Liver (tissue), 9 donors: ENCODE measurements around the gene KIRREL3. TPM values are rescaled to one million over a fixed set of nuclear protein-coding genes. Genes with fewer than 3 reads are reported as not detected.
"Not testable (repeated sequence)": the region's sequence is repeated elsewhere in the genome, so short reads cannot be mapped to it uniquely, and the experiment has no call there.

Experiments used
- DNase-seq: peaks from one replicate; pipeline ENCODE4 v3.0.0-alpha.2; 2017; ENCODE audit warnings: low spot score
- H3K27ac ChIP-seq, 2 donors: one replicate each; pipeline ENCODE4 v1.7.0; 2013; ENCODE audit warnings: inconsistent platforms in 2 of 2, low read length in 2 of 2, control low read depth in 1 of 2, low read depth in 1 of 2, mild to moderate bottlenecking in 1 of 2
- H3K27me3 ChIP-seq, 4 donors: one replicate each; pipeline versions ENCODE4 v1.6.1 to v1.7.0; 2013; ENCODE audit warnings: low read length in 3 of 4, inconsistent platforms in 1 of 4, mild to moderate bottlenecking in 1 of 4, moderate library complexity in 1 of 4; ENCODE audit not compliant: control insufficient read depth in 4 of 4, insufficient read depth in 4 of 4
- H3K36me3 ChIP-seq, 4 donors: one replicate each; pipeline versions ENCODE4 v1.6.1 to v1.7.0; 2013; ENCODE audit warnings: low read length in 3 of 4, mild to moderate bottlenecking in 3 of 4, low read depth in 1 of 4, moderate library complexity in 1 of 4; ENCODE audit not compliant: control insufficient read depth in 4 of 4, insufficient read depth in 3 of 4
- H3K4me1 ChIP-seq, 4 donors: one replicate each; pipeline versions ENCODE4 v1.6.1 to v1.7.0; 2013; ENCODE audit warnings: low read length in 3 of 4, mild to moderate bottlenecking in 3 of 4, moderate library complexity in 1 of 4; ENCODE audit not compliant: control insufficient read depth in 4 of 4, insufficient read depth in 4 of 4
- H3K4me3 ChIP-seq, 3 donors: one replicate each; pipeline versions ENCODE4 v1.6.1 to v1.7.0; 2013; ENCODE audit warnings: low read length in 3 of 3, control low read depth in 1 of 3, low read depth in 1 of 3, mild to moderate bottlenecking in 1 of 3
- H3K9ac ChIP-seq, 2 donors: one replicate each; pipeline ENCODE4 v1.7.0; 2013; ENCODE audit warnings: low read length in 2 of 2, mild to moderate bottlenecking in 2 of 2, moderate library complexity in 2 of 2, control low read depth in 1 of 2, low read depth in 1 of 2
- H3K9me3 ChIP-seq, 4 donors: one replicate each; pipeline versions ENCODE4 v1.6.1 to v1.7.0; 2013; ENCODE audit warnings: low read length in 3 of 4; ENCODE audit not compliant: control insufficient read depth in 4 of 4
- FOXA1 ChIP-seq: IDR thresholded peaks from 2 replicates; pipeline ENCODE4 v1.6.1; 2016; ENCODE audit warnings: antibody characterized with exemption
- FOXA2 ChIP-seq: IDR thresholded peaks from 2 replicates; pipeline ENCODE4 v1.6.1; 2016; ENCODE audit warnings: antibody characterized with exemption
- GABPA ChIP-seq, 2 donors: IDR thresholded peaks in 1 of 2; conservative IDR thresholded peaks in 1 of 2; 2 replicates each; pipeline ENCODE4 v1.6.1; 2016; ENCODE audit warnings: antibody characterized with exemption in 2 of 2, mild to moderate bottlenecking in 1 of 2, moderate library complexity in 1 of 2
- HNF4A ChIP-seq, 2 donors: conservative IDR thresholded peaks; 2 replicates each; pipeline ENCODE4 v1.6.1; 2016; ENCODE audit warnings: antibody characterized with exemption in 2 of 2, mild to moderate bottlenecking in 2 of 2
- HNF4G ChIP-seq: IDR thresholded peaks from 2 replicates; pipeline ENCODE4 v1.6.1; 2016; ENCODE audit warnings: antibody characterized with exemption
- RAD21 ChIP-seq, 2 donors: IDR thresholded peaks; 2 replicates each; pipeline ENCODE4 v1.6.1; 2016; ENCODE audit warnings: antibody characterized with exemption in 2 of 2, mild to moderate bottlenecking in 2 of 2
- RXRA ChIP-seq, 2 donors: IDR thresholded peaks; 2 replicates each; pipeline ENCODE4 v1.6.1; 2017 to 2018; ENCODE audit warnings: antibody characterized with exemption in 2 of 2, mild to moderate bottlenecking in 1 of 2
- TAF1 ChIP-seq: conservative IDR thresholded peaks from 2 replicates; pipeline ENCODE4 v1.6.1; 2016; ENCODE audit warnings: antibody characterized with exemption, mild to moderate bottlenecking
- YY1 ChIP-seq: IDR thresholded peaks from 2 replicates; pipeline ENCODE4 v1.6.1; 2016; ENCODE audit warnings: antibody characterized with exemption, mild to moderate bottlenecking
- WGBS: extraction: QIAGEN DNeasy Blood & Tissue Kit; methylation state at CpG from one replicate; pipeline ENCODE4 v1.1.7; 2013; 5-methylcytosine and 5-hydroxymethylcytosine counted together
- polyA plus RNA-seq, 2 donors: library from polyadenylated mRNA; stranded (reverse) in 1 of 2; unstranded in 1 of 2; fragments of 200-250 nt in 1 of 2; fragments of >200 nt in 1 of 2; fragmentation: Nextera tagmentation in 1 of 2; extraction: Ambion mirVana in 1 of 2; gene quantifications; one replicate each; pipeline versions ENCODE4 v1.2.1 to v1.2.3, GENCODE V29; 2013 to 2015
- total RNA-seq, 2 donors: library from RNA; depleted of rRNA; stranded (reverse); fragments of >200 nt; gene quantifications; one replicate each; pipeline ENCODE4 v1.2.3, GENCODE V29; 2014
- TF ChIP-seq, protein P1 (sequence below): IDR thresholded peaks from 2 replicates; pipeline ENCODE4 v1.6.1; 2016; ENCODE audit warnings: antibody characterized with exemption, mild to moderate bottlenecking
- TF ChIP-seq, protein P2 (sequence below): fragments of 150-350 bp; IDR thresholded peaks from 2 replicates; pipeline ENCODE4 v1.5.1; 2017; ENCODE audit warnings: improper control_type of control experiment, low read depth, low read length; ENCODE audit not compliant: missing input control
- TF ChIP-seq, protein P3 (sequence below): IDR thresholded peaks from 2 replicates; pipeline ENCODE4 v1.6.1; 2016; ENCODE audit warnings: antibody characterized with exemption
- TF ChIP-seq, protein P4 (sequence below): IDR thresholded peaks from 2 replicates; pipeline ENCODE4 v1.6.1; 2016; ENCODE audit warnings: antibody characterized with exemption
- TF ChIP-seq, protein P5 (sequence below): IDR thresholded peaks from 2 replicates; pipeline ENCODE4 v1.6.1; 2016; ENCODE audit warnings: antibody characterized with exemption
- donor health status: healthy.
- donor health status: healthy.
- donor health status: healthy.
- donor health status: healthy.
- donor health status: healthy.

KIRREL3 gene
- total and polyA plus RNA-seq, 4 donors, result 0.03 to 0.29 (median 0.08) TPM; not detected in 1

DNA sequence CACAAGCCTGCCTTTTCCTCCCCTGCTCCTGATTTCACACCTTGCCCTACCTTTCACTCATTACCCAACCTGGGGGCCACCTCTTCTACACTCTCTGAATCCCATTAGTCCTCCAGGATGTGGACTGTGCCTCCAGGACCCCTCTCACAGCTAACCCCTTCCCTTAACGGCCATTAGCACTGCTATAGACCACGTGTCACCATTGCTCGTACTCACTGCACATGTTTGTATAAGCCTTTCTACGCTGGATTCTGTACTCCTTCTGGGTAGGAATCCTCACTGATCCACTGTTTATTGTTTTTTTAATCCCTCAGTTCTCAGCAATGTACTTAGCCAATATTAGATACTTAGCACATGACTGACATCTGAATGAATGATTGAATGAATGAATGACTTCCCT lies 40.9 kb downstream of the KIRREL3 start:
- no peak overlapping the region for H3K4me3 ChIP-seq
- 82% methylated on average over 4 of the region's 4 CpGs for WGBS
- no peaks in the 10 kb centered on the region for H3K9me3 ChIP-seq
- H3K36me3 ChIP-seq, result no peaks in the 10 kb centered on the region
- no peaks in the 10 kb centered on the region for H3K4me1 ChIP-seq
- peaks cover 0 to 5% (median 0%) of the 10 kb centered on the region in 4 donors for H3K27me3 ChIP-seq
- no peak for DNase-seq
- H3K27ac ChIP-seq, result no peak overlapping the region
- no peak overlapping the region for H3K9ac ChIP-seq
- TF ChIP-seq FOXA1 (no peak), HNF4G (no peak), GABPA (IDR thresholded peaks at IDR 0.05 in 1 of 2, conservative IDR thresholded peaks at IDR 0.05 in 1 of 2) (no peak), RXRA (IDR thresholded peaks at IDR 0.05) (no peak), RAD21 (IDR thresholded peaks at IDR 0.05) (no peak), TAF1 (no peak), YY1 (no peak), HNF4A (conservative IDR thresholded peaks at IDR 0.05) (no peak), FOXA2 (no peak)
- TF ChIP-seq, protein P1, sequence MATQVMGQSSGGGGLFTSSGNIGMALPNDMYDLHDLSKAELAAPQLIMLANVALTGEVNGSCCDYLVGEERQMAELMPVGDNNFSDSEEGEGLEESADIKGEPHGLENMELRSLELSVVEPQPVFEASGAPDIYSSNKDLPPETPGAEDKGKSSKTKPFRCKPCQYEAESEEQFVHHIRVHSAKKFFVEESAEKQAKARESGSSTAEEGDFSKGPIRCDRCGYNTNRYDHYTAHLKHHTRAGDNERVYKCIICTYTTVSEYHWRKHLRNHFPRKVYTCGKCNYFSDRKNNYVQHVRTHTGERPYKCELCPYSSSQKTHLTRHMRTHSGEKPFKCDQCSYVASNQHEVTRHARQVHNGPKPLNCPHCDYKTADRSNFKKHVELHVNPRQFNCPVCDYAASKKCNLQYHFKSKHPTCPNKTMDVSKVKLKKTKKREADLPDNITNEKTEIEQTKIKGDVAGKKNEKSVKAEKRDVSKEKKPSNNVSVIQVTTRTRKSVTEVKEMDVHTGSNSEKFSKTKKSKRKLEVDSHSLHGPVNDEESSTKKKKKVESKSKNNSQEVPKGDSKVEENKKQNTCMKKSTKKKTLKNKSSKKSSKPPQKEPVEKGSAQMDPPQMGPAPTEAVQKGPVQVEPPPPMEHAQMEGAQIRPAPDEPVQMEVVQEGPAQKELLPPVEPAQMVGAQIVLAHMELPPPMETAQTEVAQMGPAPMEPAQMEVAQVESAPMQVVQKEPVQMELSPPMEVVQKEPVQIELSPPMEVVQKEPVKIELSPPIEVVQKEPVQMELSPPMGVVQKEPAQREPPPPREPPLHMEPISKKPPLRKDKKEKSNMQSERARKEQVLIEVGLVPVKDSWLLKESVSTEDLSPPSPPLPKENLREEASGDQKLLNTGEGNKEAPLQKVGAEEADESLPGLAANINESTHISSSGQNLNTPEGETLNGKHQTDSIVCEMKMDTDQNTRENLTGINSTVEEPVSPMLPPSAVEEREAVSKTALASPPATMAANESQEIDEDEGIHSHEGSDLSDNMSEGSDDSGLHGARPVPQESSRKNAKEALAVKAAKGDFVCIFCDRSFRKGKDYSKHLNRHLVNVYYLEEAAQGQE, result no peak
- TF ChIP-seq, protein P2, sequence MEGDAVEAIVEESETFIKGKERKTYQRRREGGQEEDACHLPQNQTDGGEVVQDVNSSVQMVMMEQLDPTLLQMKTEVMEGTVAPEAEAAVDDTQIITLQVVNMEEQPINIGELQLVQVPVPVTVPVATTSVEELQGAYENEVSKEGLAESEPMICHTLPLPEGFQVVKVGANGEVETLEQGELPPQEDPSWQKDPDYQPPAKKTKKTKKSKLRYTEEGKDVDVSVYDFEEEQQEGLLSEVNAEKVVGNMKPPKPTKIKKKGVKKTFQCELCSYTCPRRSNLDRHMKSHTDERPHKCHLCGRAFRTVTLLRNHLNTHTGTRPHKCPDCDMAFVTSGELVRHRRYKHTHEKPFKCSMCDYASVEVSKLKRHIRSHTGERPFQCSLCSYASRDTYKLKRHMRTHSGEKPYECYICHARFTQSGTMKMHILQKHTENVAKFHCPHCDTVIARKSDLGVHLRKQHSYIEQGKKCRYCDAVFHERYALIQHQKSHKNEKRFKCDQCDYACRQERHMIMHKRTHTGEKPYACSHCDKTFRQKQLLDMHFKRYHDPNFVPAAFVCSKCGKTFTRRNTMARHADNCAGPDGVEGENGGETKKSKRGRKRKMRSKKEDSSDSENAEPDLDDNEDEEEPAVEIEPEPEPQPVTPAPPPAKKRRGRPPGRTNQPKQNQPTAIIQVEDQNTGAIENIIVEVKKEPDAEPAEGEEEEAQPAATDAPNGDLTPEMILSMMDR, result no peak
- TF ChIP-seq, protein P3, sequence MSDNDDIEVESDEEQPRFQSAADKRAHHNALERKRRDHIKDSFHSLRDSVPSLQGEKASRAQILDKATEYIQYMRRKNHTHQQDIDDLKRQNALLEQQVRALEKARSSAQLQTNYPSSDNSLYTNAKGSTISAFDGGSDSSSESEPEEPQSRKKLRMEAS, result no peak
- TF ChIP-seq, protein P4, sequence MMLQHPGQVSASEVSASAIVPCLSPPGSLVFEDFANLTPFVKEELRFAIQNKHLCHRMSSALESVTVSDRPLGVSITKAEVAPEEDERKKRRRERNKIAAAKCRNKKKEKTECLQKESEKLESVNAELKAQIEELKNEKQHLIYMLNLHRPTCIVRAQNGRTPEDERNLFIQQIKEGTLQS, result no peak
- TF ChIP-seq, protein P5, sequence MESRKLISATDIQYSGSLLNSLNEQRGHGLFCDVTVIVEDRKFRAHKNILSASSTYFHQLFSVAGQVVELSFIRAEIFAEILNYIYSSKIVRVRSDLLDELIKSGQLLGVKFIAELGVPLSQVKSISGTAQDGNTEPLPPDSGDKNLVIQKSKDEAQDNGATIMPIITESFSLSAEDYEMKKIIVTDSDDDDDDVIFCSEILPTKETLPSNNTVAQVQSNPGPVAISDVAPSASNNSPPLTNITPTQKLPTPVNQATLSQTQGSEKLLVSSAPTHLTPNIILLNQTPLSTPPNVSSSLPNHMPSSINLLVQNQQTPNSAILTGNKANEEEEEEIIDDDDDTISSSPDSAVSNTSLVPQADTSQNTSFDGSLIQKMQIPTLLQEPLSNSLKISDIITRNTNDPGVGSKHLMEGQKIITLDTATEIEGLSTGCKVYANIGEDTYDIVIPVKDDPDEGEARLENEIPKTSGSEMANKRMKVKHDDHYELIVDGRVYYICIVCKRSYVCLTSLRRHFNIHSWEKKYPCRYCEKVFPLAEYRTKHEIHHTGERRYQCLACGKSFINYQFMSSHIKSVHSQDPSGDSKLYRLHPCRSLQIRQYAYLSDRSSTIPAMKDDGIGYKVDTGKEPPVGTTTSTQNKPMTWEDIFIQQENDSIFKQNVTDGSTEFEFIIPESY, result no peak

DNA sequence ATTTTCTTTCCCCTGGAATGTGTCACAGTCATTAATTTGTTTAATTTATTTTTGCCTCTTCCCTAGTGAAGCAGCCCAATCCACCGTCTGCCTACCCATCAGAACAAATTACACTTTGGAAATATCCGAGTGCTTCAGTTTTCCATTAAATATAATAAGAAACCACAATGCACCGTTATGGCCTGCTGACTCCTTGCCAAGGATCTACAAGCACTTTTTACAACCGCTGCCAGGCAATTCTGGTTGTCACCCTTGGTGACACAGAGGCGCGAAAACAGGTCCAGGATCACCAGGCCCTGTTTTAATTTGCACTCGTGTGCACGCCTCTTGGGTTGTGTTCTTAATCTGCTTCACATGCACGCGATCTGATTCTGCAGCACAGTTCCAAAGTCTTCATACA lies 43.9 kb downstream of the KIRREL3 start:
- no peaks in the 10 kb centered on the region for H3K36me3 ChIP-seq
- 73% methylated on average over 10 of the region's 10 CpGs for WGBS

DNA sequence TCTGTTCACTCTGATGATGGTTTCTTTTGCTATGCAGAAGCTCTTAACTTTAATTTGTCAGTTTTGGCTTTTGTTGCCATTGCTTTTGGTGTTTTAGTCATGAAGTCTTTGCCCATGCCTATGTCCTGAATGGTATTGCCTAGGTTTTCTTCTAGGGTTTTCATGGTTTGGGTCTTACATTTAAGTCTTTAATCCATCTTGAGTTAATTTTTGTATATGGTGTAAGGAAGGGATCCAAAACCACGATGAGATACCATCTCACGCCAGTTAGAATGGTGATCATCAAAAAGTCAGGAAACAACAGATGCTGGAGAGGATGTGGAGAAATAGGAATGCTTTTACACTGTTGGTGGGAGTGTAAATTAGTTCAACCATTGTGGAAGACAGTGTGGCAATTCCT lies 48.0 kb downstream of the KIRREL3 start:
- not testable (repeated sequence) for H3K4me1 ChIP-seq, H3K27me3 ChIP-seq, H3K4me3 ChIP-seq, H3K27ac ChIP-seq, H3K36me3 ChIP-seq, H3K9me3 ChIP-seq, H3K9ac ChIP-seq, DNase-seq
- WGBS, result 83% methylated on average over 2 of the region's 2 CpGs

More for the DNA sequence above, 43.9 kb downstream of the KIRREL3 start:
- Histone ChIP-seq H3K27me3 (peaks cover 0 to 5% (median 0%) of the 10 kb centered on the region in 4 donors), H3K9me3 (no peaks in the 10 kb centered on the region), H3K27ac (no peak overlapping the region), H3K4me3 (no peak overlapping the region), H3K9ac (no peak overlapping the region), H3K4me1 (no peaks in the 10 kb centered on the region)
- no peak for DNase-seq
- TF ChIP-seq, protein P3, result no peak
- TF ChIP-seq, protein P4, result no peak
